ENCODE results near the gene MBOAT7.
"Not testable (repeated sequence)": the region's sequence is repeated elsewhere in the genome, so short reads cannot be mapped to it uniquely, and the experiment has no call there.

The MBOAT7 gene

DNA sequence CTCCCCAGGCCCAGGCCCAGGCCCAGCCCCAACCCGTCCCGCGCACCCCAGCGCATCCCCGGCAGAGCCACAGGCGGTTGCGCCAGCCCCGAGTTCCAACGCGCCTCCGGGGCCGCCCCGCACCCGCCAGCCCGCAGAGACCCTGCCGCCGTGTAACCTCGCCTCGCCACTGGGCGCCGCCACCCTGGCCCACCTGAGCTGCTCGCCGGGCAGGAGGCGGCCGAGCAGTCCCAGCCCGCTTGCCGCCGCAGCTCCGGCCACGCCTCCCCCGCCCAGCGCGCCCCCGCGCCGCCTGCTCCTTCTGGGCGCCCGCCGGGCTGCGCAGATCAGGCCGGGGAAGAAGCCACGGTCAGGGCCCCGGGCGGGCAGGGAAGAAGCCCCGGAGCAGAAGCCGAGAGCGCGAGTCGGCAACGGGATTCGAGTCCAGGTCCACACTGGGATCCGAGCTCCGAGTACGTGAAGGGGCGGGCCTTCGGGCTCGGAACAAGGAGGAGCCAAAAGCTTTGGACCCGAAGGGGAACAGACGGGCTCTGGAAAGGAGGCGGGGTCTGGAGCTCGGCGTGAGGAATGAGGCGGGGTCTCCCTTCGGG is at the start of gene MBOAT7:
Gene MBOAT7, minus strand, starts transcription at position 436 of the 590 bp plus-strand sequence. CDS start 1,072 bp downstream, outside the sequence.
- no peak for DNase-seq

- DNase-seq: no peak
These were observed 44.6 kb upstream of the MBOAT7 start for GRCh38 chr19:54233941-54234340.

GRCh38 chr19:54231077-54231931 is 41.9 kb upstream of the MBOAT7 start:
- peak; percentile 90 for DNase-seq

- no peak for DNase-seq
These were observed 40.7 kb upstream of the MBOAT7 start for GRCh38 chr19:54230031-54230430.

DNA sequence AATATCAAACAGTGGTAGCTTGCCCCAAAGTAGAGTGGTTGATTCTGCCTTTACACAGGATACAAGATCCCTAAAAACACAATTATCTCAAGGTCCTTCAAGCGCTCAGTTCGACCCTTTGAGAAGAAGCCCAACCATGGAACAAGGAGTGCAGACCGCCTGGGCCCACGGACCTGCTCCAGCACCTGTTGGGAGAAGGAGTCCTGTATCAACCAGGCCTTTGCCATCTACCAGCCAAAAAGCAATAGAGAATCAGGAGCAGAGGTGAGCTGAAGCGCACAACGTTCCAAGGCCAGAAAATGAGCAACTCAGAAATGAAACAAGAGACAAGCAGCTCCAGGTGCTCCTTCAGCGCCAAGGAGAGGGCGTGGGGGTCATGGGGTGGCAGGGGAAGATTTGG is 39.8 kb upstream of the MBOAT7 start:
- no peak for DNase-seq

- not testable (repeated sequence) for DNase-seq
These were observed 35.2 kb upstream of the MBOAT7 start for GRCh38 chr19:54224619-54225018.

DNA sequence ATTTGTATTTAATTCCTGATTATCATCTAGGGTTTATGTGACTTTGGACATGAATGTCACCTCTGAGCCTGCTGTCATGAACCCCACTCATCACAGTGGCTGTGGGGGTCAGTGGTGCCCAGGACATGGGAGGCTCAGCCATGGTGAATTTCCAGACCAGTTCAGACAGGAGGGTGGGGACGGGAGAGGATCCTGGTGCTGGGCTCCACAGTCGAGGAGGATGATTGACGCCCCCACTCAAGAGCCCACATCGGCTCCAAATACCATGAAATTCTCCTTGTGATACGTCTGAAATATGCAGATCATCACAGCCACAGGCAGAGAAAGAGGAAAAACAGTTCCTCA is 34.5 kb upstream of the MBOAT7 start:
- DNase-seq: not testable (repeated sequence)

DNA sequence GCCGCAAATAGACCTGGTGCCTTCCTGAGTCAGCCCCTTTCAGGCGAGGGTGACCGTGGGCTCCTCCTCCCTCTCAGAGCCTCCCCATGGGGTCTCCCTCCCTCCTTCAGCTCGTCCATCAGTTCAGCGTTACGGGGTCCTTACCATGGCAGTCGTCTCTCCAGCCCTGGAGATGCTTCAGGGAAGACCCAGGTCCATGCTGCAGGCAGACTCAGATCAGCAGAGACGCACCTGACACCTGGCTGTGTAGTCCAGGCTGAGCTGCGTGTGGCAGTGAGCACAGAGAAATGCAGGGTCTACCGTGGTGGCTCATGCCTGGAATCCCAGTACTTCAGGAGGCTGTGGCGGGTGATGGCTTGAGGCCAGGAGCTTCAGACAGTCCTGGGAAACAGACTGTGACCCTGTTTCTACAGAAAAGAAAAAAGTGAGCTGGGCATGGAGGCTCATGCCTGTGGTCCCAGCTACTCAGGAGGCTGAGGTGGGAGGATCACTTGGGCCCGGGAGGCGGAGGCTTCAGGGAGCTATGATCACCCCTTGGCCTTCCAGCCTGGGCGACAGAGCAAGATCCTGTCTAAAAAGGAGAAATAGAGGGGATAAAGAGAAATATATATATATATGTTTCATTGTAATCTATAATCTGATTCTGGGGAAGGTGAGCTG is 34.0 kb upstream of the MBOAT7 start:
- not testable (repeated sequence) for DNase-seq

GRCh38 chr19:54222474-54223276 is 33.3 kb upstream of the MBOAT7 start, which contains the start of gene LILRB3:
TSS of gene LILRB3 (minus strand) at chr19:54223007. CDS start at chr19:54222976, 31 bp downstream.
- DNase-seq: not testable (repeated sequence)

DNA sequence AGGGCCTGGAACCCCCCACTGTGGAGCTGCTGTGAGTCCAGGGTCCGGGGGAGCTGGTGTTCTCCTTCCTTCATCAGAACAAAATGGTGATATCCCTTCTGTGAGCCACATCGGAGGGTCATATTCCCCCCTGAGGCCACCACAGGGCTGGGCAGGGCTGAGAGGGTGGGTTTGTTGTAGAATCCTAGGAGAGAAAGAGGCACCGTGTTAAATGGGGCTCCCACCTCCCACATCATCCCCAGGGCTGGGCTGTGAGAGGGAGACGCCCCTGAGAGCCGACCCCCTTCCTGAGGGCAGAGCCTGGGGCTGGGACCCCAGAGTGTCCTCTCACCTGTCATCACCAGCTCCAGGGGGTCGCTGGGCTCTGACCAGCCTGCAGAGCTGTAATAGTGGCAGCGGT is 32.6 kb upstream of the MBOAT7 start:
- DNase-seq: not testable (repeated sequence)

GRCh38 chr19:54219702-54220101 is 30.3 kb upstream of the MBOAT7 start:
- not testable (repeated sequence) for DNase-seq

- no peak for DNase-seq
These were observed 29.7 kb upstream of the MBOAT7 start for GRCh38 chr19:54218960-54219661.

- no peak for DNase-seq
These were observed 28.9 kb upstream of the MBOAT7 start for GRCh38 chr19:54218259-54218658.

DNA sequence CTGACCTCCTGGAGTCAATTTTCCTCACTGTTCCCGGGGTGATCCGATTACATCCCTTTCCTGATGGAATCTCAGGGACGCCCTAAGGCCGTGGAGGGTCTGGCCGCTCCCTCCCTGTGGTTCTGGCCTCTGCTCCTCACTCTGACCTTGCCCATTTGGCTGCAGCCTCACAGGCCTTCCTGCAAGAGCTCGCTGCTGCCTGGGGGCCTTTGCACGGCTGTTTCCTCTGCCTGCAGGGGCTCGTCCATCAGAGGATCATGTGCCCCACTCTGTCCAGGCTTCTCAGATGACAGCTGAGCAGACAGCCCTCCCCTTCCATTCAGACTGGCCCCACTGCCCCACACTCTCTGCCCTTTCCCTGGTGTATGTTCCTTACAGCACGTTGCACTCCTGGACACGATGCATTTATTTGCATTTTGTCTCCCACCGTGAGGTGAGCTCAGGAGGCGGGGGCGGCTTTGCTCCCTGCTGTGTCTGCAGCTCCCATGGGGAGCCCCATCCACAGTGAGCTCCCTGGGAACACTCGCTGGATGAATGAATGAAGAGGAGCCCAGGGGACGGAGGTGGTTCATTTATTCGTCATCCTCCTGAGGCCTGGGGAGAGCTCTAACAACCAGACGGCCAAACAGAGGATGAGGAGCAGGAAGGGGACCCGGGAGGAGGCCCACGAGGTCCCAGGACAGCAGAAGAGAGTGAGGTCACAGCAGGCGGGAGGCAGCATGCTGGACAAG is 28.3 kb upstream of the MBOAT7 start:
- not testable (repeated sequence) for DNase-seq

DNA sequence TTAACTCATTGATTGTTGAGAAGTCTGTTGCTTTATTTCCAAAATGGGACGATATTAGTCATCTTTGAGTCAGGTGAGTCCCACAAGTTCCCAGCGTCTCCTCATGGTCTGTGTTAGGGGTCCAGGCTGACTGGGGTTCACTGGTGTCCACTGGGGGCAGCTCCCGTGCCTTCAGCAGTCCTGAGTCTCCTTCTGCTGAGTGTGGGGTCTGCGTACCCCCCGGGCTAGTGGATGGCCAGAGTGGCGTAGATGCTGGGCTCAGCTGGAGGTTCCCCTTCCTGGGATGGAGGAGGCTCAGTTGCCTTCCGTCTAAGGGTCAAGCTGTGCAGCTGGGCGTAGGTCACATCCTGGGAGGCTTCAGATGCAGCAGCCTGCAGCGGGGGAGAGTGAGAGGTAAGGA is 27.5 kb upstream of the MBOAT7 start:
- no peak for DNase-seq

GRCh38 chr19:54214734-54215133 is 25.4 kb upstream of the MBOAT7 start:
- DNase-seq: not testable (repeated sequence)

GRCh38 chr19:54214217-54214616 is 24.8 kb upstream of the MBOAT7 start:
- not testable (repeated sequence) for DNase-seq

- DNase-seq: no peak
These were observed 21.9 kb upstream of the MBOAT7 start for GRCh38 chr19:54211235-54211634.

GRCh38 chr19:54209811-54210494 is 20.6 kb upstream of the MBOAT7 start:
- peak; percentile 98 for DNase-seq

DNA sequence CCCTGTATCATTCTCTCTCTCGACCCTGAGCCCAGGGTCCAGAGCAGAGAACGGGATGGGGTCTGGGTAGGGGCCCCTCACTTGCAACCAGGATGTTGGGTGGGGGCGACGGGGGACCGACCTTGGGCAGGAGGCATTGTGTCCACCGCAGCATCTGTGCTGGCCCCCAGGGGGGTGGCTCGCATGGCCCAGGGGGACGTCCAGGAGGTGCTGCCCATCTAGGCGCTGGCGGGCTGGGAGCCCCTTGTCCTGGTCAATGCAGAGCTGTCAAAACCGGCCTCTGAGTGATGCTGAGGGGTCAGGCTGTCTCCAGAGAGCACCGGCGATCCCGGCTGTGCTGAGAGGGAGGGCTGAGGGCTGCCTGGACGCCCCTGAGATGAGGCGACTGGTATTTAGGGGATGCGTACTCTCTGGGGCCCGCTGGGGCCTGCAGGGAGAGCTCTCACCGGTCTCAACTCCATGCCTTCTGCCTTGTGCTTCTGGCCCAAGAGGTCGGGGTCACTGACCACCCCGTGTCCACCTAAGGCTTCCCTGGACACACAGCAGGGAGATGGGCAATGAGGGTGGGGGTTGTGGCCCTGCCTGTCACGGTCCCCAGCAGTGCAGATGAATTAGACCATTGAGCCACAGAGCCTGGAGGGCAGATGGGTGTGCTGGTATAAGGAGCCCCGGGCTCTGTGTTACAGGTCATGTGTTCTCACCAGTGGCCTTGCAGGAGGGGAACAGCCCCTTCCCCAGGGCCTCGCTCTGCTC is 19.9 kb upstream of the MBOAT7 start:
- peak; percentile 78 for DNase-seq

All from DMS53 (cell line).